Activated CD4-positive, alpha-beta memory T cell treated with anti-CD3 and anti-CD28 coated beads for 36 hours (primary cell): ENCODE results near the gene DUSP5. TPM values are rescaled to one million over a fixed set of nuclear protein-coding genes. Genes with fewer than 3 reads are reported as not detected.
A peak's percentile ranks its signal among the peaks of the same experiment; 100 is the strongest.

Experiments
- CTCF ChIA-PET: fragments of 350-600 bp; sonication (Branson Sonifier 250); formaldehyde crosslinking; loops from one replicate; lab custom pipeline; 2021; ENCODE audit warnings: antibody characterized with exemption, inconsistent platforms; lab: Charles Lee
- POLR2A ChIA-PET: fragments of 350-600 bp; sonication (Branson Sonifier 250); formaldehyde crosslinking; loops from one replicate; lab custom pipeline; 2021; ENCODE audit warnings: antibody characterized with exemption; lab: Charles Lee
- DNase-seq: peaks from one replicate; pipeline ENCODE4 v3.0.0-alpha.2; 2020
- H3K27ac Mint-ChIP-seq: one replicate; pipeline ENCODE4 v1.8.0; 2021; ENCODE audit warnings: mixed read lengths
- H3K27me3 Mint-ChIP-seq: one replicate; pipeline ENCODE4 v1.8.0; 2021; ENCODE audit warnings: mixed read lengths
- H3K36me3 Mint-ChIP-seq: one replicate; pipeline ENCODE4 v1.8.0; 2021; ENCODE audit warnings: mixed read lengths
- H3K4me1 Mint-ChIP-seq: one replicate; pipeline ENCODE4 v1.8.0; 2021; ENCODE audit warnings: low read depth, mixed read lengths
- H3K4me3 Mint-ChIP-seq: one replicate; pipeline ENCODE4 v1.8.0; 2021; ENCODE audit warnings: mild to moderate bottlenecking, mixed read lengths
- H3K9me3 Mint-ChIP-seq: one replicate; pipeline ENCODE4 v1.8.0; 2021; ENCODE audit warnings: mixed read lengths
- intact Hi-C: fragments of 100-400 bp; cut with micrococcal nuclease; formaldehyde crosslinking; loops from one replicate; pipeline ENCODE4 v1.15.1; 2023
- total RNA-seq, 2 experiments: library from RNA; stranded (reverse); gene quantifications; one replicate each; pipeline ENCODE4 v1.2.3, GENCODE V29; 2021

DUSP5 gene
- total RNA-seq, 2 experiments from 2014 or later, result 171 to 176 TPM

DNA sequence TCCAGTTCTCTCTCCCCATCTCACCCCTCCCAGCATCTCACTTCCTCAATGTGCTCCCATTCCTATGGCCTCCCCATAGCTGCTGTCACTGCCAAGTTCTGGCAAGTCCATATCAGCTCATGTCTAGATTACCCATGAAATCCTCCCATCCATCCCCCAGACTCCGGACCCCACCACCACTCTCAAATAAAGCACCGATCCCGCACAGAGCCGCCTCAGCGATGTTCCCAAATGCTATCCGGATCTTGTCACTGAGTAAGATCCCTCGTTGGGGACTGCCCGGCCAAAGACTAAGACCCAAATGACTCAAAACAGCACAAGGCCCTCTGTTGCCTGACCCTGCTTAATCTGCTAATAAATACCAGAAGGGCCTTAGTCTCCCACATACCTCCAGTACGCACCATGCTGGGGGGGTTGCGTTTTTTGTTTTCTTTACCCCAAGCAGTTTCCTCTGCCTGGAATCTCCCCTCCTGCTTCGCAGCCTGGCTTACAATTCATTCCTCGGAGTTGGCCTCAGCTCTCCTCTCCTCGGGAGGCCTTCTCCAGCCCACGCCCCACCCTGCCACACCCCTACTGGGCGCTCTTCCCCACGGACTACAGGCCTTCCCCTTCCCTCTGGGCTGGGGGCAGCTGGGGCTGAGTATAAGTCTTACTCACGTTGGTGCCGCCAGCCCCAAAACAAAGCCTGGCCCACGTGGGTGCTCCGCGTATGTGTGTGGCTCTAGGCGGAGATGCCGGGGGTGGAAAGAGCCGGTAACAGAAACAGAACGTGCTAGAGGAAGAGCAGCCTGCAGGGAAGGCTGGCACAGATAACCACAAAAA, 1.8 kb upstream of the DUSP5 start:
- Mint-ChIP-seq H3K4me3 (peak overlapping the region; percentile 93), H3K9me3 (no peaks in the 10 kb centered on the region), H3K27ac (peak overlapping the region; percentile 92), H3K4me1 (peaks cover 34% of the 10 kb centered on the region), H3K36me3 (peaks cover 34% of the 10 kb centered on the region), H3K27me3 (no peaks in the 10 kb centered on the region)
- ChIA-PET POLR2A (interaction anchor here (0.6 to 6.5 kb wide), 7 partner anchors 17 to 141 kb away, joined by 3 to 112 read pairs (median 4); no protein-coding TSS in a partner anchor), CTCF (interaction anchor here (1.1 to 12.4 kb wide), 2 partner anchors 74 to 141 kb away, joined by 3 to 221 read pairs; no protein-coding TSS in a partner anchor)
- intact Hi-C loops, result loop anchor here (2.0 to 5.0 kb wide), 2 partner anchors 423 to 484 kb away; partner anchors contain the start of genes BBIP1 and SHOC2
- peak; percentile 84 for DNase-seq

DNA sequence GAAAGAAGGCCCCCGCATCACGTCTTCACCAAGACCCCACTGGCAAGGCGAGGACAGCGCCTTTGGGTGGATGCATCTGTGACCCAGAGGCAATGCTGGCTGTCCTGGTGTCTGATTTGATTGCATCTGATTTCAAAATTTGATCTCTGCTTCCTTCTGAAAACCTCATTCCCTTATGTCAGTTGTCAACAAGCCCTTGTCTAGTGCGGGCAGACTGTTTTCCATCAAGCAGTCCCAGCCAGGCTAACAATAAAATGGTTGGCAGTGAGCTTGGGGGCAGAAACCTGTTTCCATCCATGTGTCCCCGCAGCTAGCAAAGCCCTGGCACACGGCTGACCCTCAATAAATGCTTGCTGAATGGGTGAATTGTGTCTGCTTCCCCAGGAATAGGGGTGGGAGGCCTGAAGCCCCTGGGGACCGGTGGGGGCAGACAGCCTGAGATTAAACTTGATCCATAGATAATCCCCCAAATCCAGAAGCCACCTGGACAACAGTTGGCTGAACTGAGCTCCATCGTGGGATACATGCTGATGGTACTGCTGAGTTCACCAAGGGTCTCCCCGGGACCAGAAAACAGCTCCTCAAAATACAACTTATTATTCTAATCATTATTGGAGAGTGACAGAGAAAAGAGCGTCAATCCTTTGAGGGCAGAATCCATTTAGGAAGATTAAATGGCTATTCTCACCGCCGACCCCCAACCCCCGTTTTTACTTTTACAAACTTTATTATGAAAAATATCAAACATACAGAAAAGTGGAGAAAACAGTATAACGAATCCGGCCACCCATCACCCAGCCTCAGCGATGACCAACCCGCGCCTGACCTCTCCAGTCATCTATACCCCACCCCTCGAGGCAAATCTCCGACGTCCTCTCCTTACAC, 912 bp upstream of the DUSP5 start:
- ChIA-PET POLR2A (interaction anchor here (1.0 to 6.5 kb wide), 11 partner anchors 9 to 192 kb away, joined by 3 to 112 read pairs (median 5); partner anchors contain the start of gene SMNDC1), CTCF (interaction anchor here (0.8 to 12.4 kb wide), 5 partner anchors 16 to 187 kb away, joined by 3 to 221 read pairs (median 3); no protein-coding TSS in a partner anchor)
- Mint-ChIP-seq H3K27ac (peak overlapping the region; percentile 92), H3K4me1 (peaks cover 43% of the 10 kb centered on the region), H3K27me3 (no peaks in the 10 kb centered on the region), H3K9me3 (no peaks in the 10 kb centered on the region), H3K4me3 (peak overlapping the region; percentile 93), H3K36me3 (peaks cover 43% of the 10 kb centered on the region)
- no peak for DNase-seq
- intact Hi-C loops, result loop anchor here (1.0 to 5.0 kb wide), 8 partner anchors 40 to 484 kb away; partner anchors contain the start of genes BBIP1, SHOC2 and SMC3

- intact Hi-C loops, result loop anchor here (5.0 kb wide), 1 partner anchor 486 kb away; no protein-coding TSS in a partner anchor
- peaks cover 58% of the 10 kb centered on the region for H3K36me3 Mint-ChIP-seq
- peak overlapping the region; percentile 96 for H3K4me3 Mint-ChIP-seq
- H3K27me3 Mint-ChIP-seq, result no peaks in the 10 kb centered on the region
- POLR2A ChIA-PET, result interaction anchor here (0.6 to 6.5 kb wide), 14 partner anchors 15 to 193 kb away, joined by 3 to 112 read pairs (median 6); partner anchors contain the start of gene SMNDC1
- CTCF ChIA-PET, result interaction anchor here (0.8 to 12.4 kb wide), 13 partner anchors 14 to 193 kb away, joined by 3 to 221 read pairs (median 6); partner anchors contain the start of gene SMNDC1
- peak; percentile 66 for DNase-seq
- H3K27ac Mint-ChIP-seq, result peak overlapping the region; percentile 97
- peaks cover 55% of the 10 kb centered on the region for H3K4me1 Mint-ChIP-seq
- H3K9me3 Mint-ChIP-seq, result no peaks in the 10 kb centered on the region
Measured at GRCh38 chr10:110498087-110498981, 627 bp downstream of the DUSP5 start.

GRCh38 chr10:110498982-110499795, 1.5 kb downstream of the DUSP5 start:
- ChIA-PET POLR2A (interaction anchor here (0.6 to 6.5 kb wide), 15 partner anchors 14 to 194 kb away, joined by 3 to 112 read pairs (median 5); partner anchors contain the start of gene SMNDC1), CTCF (interaction anchor here (0.6 to 12.4 kb wide), 15 partner anchors 13 to 194 kb away, joined by 3 to 221 read pairs (median 6); partner anchors contain the start of gene SMNDC1)
- intact Hi-C loops, result loop anchor here (1.0 to 5.0 kb wide), 4 partner anchors 73 to 487 kb away; no protein-coding TSS in a partner anchor
- no peaks in the 10 kb centered on the region for H3K27me3 Mint-ChIP-seq
- DNase-seq, result peak; percentile 78
- H3K36me3 Mint-ChIP-seq, result peaks cover 67% of the 10 kb centered on the region
- H3K27ac Mint-ChIP-seq, result peak overlapping the region; percentile 97
- peak overlapping the region; percentile 96 for H3K4me3 Mint-ChIP-seq
- peaks cover 56% of the 10 kb centered on the region for H3K4me1 Mint-ChIP-seq
- H3K9me3 Mint-ChIP-seq, result no peaks in the 10 kb centered on the region

- Mint-ChIP-seq H3K36me3 (peaks cover 74% of the 10 kb centered on the region), H3K9me3 (no peaks in the 10 kb centered on the region), H3K27me3 (no peaks in the 10 kb centered on the region), H3K27ac (peak overlapping the region; percentile 97), H3K4me1 (peaks cover 63% of the 10 kb centered on the region), H3K4me3 (peak overlapping the region; percentile 96)
- DNase-seq, result no peak
- ChIA-PET CTCF (interaction anchor here (0.5 to 12.4 kb wide), 11 partner anchors 12 to 194 kb away, joined by 3 to 221 read pairs (median 5); partner anchors contain the start of gene SMNDC1), POLR2A (interaction anchor here (1.4 to 6.5 kb wide), 9 partner anchors 13 to 195 kb away, joined by 3 to 112 read pairs (median 9); partner anchors contain the start of gene SMNDC1)
- intact Hi-C loops, result loop anchor here (1.0 to 5.0 kb wide), 5 partner anchors 74 to 488 kb away; no protein-coding TSS in a partner anchor
Measured at GRCh38 chr10:110499796-110500514, 2.2 kb downstream of the DUSP5 start.

GRCh38 chr10:110500515-110500905, 2.8 kb downstream of the DUSP5 start:
- Mint-ChIP-seq H3K36me3 (peaks cover 79% of the 10 kb centered on the region), H3K27me3 (no peaks in the 10 kb centered on the region), H3K27ac (peak overlapping the region; percentile 97), H3K4me3 (peak overlapping the region; percentile 96), H3K4me1 (peaks cover 67% of the 10 kb centered on the region), H3K9me3 (no peaks in the 10 kb centered on the region)
- DNase-seq, result no peak
- ChIA-PET CTCF (interaction anchor here (0.9 to 12.4 kb wide), 8 partner anchors 12 to 195 kb away, joined by 3 to 221 read pairs (median 4); partner anchors contain the start of gene SMNDC1), POLR2A (interaction anchor here (1.0 to 6.5 kb wide), 10 partner anchors 12 to 195 kb away, joined by 3 to 112 read pairs (median 6); no protein-coding TSS in a partner anchor)
- intact Hi-C loops, result loop anchor here (5.0 kb wide), 1 partner anchor 367 kb away; no protein-coding TSS in a partner anchor

GRCh38 chr10:110501142-110501937, 3.6 kb downstream of the DUSP5 start:
- intact Hi-C loops, result loop anchor here (5.0 kb wide), 1 partner anchor 366 kb away; no protein-coding TSS in a partner anchor
- ChIA-PET CTCF (interaction anchor here (0.8 to 12.4 kb wide), 11 partner anchors 11 to 196 kb away, joined by 3 to 221 read pairs (median 3); partner anchors contain the start of gene SMNDC1), POLR2A (interaction anchor here (0.9 to 6.5 kb wide), 12 partner anchors 11 to 196 kb away, joined by 3 to 112 read pairs (median 5); no protein-coding TSS in a partner anchor)
- H3K4me1 Mint-ChIP-seq, result peaks cover 67% of the 10 kb centered on the region
- peak; percentile 89 for DNase-seq
- peak overlapping the region; percentile 96 for H3K4me3 Mint-ChIP-seq
- H3K36me3 Mint-ChIP-seq, result peaks cover 80% of the 10 kb centered on the region
- H3K27me3 Mint-ChIP-seq, result no peaks in the 10 kb centered on the region
- H3K27ac Mint-ChIP-seq, result peak overlapping the region; percentile 97
- no peaks in the 10 kb centered on the region for H3K9me3 Mint-ChIP-seq

DNA sequence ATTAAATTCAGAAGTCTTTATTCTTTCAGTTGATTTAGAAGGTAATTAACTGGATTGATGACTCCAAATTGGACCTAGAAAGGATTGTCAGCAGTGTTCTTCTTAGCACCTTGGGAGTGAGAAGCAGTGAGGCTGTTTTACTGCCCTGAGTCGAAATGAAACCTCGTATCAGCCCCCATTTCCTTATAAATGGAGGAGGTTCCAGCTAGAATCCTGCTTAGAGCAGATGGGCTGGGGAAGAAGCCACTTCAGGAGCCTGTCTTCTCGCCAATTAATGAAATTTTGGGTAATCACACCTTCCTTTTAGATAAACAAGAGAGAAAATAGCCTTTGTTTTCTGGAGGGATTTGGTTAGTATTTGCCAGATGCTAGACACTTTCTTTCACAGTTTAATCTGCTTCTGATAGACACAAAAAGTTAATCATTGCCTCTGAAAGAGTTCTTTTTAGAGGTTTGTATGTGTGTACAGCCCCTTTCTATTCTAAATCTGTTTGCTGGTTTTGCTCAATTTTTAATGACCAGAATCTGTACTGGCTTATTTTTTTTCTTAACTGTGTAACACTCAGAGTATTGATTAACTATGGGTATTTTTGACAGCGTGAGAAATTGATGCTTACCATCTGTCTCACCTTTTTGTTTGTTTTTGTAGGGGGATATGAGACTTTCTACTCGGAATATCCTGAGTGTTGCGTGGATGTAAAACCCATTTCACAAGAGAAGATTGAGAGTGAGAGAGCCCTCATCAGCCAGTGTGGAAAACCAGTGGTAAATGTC, 4.6 kb downstream of the DUSP5 start:
- ChIA-PET POLR2A (interaction anchor here (1.2 to 4.8 kb wide), 8 partner anchors 10 to 197 kb away, joined by 3 to 38 read pairs (median 10); partner anchors contain the start of gene SMNDC1), CTCF (interaction anchor here (0.8 to 12.4 kb wide), 8 partner anchors 44 to 197 kb away, joined by 3 to 221 read pairs (median 7); partner anchors contain the start of gene SMNDC1)
- Mint-ChIP-seq H3K36me3 (peaks cover 89% of the 10 kb centered on the region), H3K27me3 (no peaks in the 10 kb centered on the region), H3K27ac (peak overlapping the region; percentile 97), H3K4me3 (peak overlapping the region; percentile 96), H3K9me3 (no peaks in the 10 kb centered on the region), H3K4me1 (peaks cover 73% of the 10 kb centered on the region)
- DNase-seq, result no peak
- intact Hi-C loops, result loop anchor here (5.0 kb wide), 1 partner anchor 365 kb away; no protein-coding TSS in a partner anchor
